Body of pancreas (tissue), 4 donors: ENCODE measurements around the gene DDR2.
"Not testable (repeated sequence)": the region's sequence is repeated elsewhere in the genome, so short reads cannot be mapped to it uniquely, and the experiment has no call there.

Source experiments
- POLR2A ChIP-seq, 3 donors: fragments of 450-650 bp; IDR thresholded peaks; one replicate each; pipeline ENCODE4 v1.6.1; 2016; ENCODE audit warnings: antibody characterized with exemption in 3 of 3, mild to moderate bottlenecking in 2 of 3
- TF ChIP-seq, protein P1 (sequence below), 7 experiments: fragments of 450-650 bp in 4 of 7; fragments of 200-600 bp in 3 of 7; sonication (generic) in 3 of 7; IDR thresholded peaks; one replicate each; pipeline ENCODE4 v1.5.1; 2016 to 2019; ENCODE audit warnings: antibody characterized with exemption in 7 of 7

DNA sequence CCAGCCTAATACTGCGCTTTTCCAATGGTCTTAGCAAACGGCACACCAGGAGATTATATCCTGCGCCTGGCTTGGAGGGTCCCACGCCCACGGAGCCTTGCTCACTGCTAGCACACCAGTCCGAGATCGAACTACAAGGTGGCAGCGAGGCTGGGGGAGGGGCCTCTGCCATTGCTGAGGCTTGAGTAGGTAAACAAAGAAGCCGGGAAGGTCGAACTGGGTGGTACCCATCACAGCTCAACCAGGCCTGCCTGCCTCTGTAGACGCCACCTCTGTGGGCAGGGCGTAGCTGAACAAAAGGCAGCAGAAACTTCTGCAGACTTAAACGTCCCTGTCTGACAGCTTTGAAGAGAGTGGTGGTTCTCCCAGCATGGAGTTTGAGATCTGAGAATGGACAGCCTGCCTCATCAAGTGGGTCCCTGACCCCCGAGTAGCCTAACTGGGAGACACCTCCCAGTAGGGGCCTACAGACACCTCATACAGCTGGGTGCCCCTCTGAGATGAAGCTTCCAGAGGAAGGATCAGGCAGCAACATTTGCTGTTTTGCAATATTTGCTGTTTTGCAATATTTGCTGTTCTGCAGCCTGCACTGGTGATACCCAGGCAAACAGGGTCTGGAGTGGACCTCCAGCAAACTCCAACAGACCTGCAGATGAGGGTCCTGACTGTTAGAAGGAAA lies 114.1 kb downstream of the DDR2 start:
- TF ChIP-seq POLR2A (IDR thresholded peaks at IDR 0.05): not testable (repeated sequence)
- TF ChIP-seq, protein P1, sequence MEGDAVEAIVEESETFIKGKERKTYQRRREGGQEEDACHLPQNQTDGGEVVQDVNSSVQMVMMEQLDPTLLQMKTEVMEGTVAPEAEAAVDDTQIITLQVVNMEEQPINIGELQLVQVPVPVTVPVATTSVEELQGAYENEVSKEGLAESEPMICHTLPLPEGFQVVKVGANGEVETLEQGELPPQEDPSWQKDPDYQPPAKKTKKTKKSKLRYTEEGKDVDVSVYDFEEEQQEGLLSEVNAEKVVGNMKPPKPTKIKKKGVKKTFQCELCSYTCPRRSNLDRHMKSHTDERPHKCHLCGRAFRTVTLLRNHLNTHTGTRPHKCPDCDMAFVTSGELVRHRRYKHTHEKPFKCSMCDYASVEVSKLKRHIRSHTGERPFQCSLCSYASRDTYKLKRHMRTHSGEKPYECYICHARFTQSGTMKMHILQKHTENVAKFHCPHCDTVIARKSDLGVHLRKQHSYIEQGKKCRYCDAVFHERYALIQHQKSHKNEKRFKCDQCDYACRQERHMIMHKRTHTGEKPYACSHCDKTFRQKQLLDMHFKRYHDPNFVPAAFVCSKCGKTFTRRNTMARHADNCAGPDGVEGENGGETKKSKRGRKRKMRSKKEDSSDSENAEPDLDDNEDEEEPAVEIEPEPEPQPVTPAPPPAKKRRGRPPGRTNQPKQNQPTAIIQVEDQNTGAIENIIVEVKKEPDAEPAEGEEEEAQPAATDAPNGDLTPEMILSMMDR (IDR thresholded peaks at IDR 0.05): not testable (repeated sequence)
